Left kidney (tissue), 2 donors: ENCODE results near the gene THADA. TPM values are rescaled to one million over a fixed set of nuclear protein-coding genes. Genes with fewer than 3 reads are reported as not detected.
"Not testable (repeated sequence)": the region's sequence is repeated elsewhere in the genome, so short reads cannot be mapped to it uniquely, and the experiment has no call there.

Experiments used
- DNase-seq: peaks from one replicate; pipeline ENCODE4 v3.0.0-alpha.2; 2013
- polyA plus RNA-seq: library from polyadenylated mRNA; unstranded; fragments of 120-200 nt; gene quantifications from one replicate; pipeline ENCODE4 v1.2.1, GENCODE V29; 2013; ENCODE audit not compliant: insufficient read length

The THADA gene
- polyA plus RNA-seq, 1 donor, result 41.7 TPM

DNA sequence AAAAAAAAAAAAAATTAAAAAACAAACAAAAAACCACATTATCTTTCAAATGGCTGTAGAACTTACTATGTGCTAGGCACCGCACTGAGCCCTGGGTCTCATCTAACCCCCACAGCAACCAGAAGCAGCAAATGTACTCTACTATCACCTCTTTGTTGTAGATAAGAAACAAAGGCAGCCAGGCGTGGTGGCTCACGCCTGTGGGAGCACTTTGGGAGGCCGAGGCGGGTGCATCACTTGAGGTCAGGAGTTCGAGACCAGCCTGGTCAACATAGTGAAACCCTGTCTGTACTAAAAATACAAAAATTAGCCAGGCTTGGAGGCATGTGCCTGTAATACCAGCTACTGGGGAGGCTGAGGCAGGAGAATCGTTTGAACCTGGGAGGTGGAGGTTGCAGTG lies 406.0 kb downstream of the THADA start:
- not testable (repeated sequence) for DNase-seq

- no peak for DNase-seq
These were observed 407.1 kb downstream of the THADA start for GRCh38 chr2:43188561-43189386.

DNA sequence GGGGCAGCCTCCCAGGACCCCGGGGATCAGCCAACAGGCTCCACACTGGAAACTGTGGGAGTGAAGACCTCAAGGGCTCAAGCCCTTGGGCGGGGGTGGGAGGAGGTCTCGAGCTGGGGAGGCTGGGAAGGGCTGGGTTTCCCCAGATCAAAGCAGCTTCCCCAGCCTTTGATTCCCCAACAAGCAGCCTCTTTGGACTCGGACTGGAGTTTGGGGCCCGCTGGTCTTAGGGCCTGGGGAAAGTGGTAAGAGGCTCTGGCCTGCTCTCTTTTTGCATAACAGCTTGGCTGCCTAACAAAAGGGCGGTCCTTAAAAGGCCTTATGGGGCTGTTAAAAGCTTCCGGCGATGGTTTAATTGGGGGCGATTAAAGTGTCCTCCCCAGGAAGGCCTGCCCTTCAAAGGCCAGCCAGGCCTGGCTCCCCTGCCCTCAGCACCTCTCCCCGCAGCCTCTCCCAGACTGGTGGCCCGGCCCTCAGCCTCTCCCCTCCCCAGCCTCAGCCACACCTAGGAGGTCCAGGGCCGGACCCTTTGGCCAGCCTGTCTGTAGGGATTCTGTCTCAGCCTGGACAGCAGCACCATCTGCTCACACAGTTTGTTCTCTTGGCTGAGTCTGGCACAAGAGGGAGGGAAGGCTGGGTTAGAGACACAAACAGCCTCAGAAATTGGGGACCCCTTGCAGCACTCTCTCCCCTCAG lies 409.0 kb downstream of the THADA start:
- no peak for DNase-seq

DNA sequence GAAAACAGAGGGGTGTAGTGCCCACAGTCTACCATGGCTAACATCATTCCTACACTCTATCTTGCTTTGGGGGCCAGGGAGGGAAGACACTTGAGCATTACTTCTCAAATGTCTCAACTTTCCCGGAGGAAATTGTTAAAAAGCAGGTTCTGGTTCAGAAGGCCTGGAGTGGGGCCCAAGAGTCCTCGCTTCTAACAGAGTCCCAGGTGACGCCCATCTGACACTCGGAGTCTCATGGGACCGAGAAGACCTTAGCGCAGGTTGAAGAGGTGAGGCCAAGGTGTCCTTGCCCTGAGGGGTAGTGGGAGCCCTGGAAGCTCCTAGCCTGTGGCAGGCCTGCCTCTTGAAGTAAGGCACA lies 409.5 kb downstream of the THADA start:
- no peak for DNase-seq

GRCh38 chr2:43185146-43185545 lies 410.7 kb downstream of the THADA start:
- DNase-seq, result no peak

DNA sequence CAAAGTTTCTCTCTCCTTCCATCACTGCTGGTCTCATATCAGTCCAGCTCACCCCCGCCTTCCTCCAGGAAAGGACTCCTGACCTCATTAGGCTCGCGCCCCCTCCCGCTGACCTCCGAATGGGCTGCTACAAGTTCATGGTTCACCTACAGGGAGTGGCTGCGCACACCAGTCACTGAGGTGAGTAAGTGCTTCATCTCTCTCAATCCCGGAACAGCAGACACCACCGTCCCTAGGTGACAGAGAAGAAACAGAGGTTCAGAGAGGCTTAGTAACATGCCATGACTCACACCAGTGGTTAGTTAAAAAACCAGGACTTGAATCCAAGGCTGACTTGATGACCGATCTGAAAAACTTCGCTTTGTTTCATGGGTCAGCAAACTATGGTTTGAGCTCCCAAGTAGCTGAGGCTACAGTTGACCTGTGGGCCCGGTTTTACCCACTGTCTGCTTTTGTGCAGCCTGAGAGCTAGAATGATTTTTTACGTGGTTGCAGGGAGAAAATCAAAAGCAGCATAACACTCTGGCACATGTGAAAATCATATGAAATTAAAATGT lies 411.4 kb downstream of the THADA start:
- no peak for DNase-seq

GRCh38 chr2:43183743-43184142 lies 412.1 kb downstream of the THADA start:
- DNase-seq, result no peak

GRCh38 chr2:43180897-43181296 lies 414.9 kb downstream of the THADA start:
- no peak for DNase-seq

Other genes with a start within 250 kb of the THADA start
- gene PLEKHH2, start 41.2 kb upstream of the THADA start, polyA plus RNA-seq, result 66.9 TPM
- gene C1GALT1C1L, start 80.4 kb upstream of the THADA start, polyA plus RNA-seq, result 4.1 TPM
- 106 TPM for gene DYNC2LI1, start 178.0 kb upstream of the THADA start, polyA plus RNA-seq
- gene ABCG5, start 242.8 kb upstream of the THADA start, polyA plus RNA-seq, result 0.63 TPM
- 0.88 TPM for gene ABCG8, start 242.9 kb upstream of the THADA start, polyA plus RNA-seq